GM12873 (cell line): ENCODE results near the gene TRABD.

ENCODE experiments used
- TF ChIP-seq, protein P1 (sequence below): IDR thresholded peaks from 2 replicates; pipeline ENCODE4 v1.5.1; 2012; ENCODE audit warnings: low read depth, mild to moderate bottlenecking, moderate library complexity, low read length, control low read depth; ENCODE audit not compliant: insufficient read depth; ENCODE audit errors: missing control alignments

The TRABD gene

DNA sequence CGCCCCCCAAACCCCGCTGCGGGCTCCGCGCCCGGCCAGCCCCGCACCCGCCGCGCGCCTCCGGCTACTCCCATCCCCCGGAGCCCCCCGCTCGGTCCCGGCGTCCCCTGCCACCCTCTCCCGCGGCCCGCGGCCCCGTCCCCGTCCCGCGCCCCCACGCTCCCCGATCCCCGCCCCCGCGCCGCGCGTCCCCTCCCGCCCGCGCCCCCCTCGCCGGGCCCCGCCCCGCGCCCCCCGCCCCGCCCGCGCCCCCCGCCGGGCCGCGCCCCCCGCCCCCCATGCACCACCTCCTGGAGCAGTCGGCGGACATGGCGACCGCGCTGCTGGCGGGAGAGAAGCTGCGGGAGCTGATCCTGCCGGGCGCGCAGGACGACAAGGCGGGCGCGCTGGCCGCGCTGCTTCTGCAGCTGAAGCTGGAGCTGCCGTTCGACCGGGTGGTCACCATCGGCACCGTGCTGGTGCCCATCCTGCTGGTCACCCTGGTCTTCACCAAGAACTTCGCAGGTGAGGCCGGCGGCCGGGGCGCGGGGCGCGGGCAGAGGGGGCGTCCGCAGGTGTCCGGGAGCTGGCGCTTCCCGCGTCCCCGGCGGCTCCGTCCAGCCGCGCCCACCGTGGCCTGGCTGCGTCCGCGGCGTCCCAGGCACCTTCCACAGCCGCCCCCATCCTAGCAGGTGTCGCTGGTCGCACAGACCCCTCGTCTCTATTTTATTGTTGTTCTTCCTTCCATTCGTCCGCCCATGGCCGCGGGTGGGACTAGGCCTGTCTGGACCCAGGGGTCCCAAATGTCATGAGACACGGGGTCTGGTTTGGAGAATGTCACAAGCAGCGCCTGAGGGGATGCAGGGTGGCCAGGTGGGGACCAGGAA is 15.0 kb upstream of the TRABD start, which contains the start of gene PANX2:
TSS of gene PANX2 (plus strand) at position 279 of the 866 bp plus-strand sequence. CDS start at position 279, 0 bp downstream.
- TF ChIP-seq, protein P1, sequence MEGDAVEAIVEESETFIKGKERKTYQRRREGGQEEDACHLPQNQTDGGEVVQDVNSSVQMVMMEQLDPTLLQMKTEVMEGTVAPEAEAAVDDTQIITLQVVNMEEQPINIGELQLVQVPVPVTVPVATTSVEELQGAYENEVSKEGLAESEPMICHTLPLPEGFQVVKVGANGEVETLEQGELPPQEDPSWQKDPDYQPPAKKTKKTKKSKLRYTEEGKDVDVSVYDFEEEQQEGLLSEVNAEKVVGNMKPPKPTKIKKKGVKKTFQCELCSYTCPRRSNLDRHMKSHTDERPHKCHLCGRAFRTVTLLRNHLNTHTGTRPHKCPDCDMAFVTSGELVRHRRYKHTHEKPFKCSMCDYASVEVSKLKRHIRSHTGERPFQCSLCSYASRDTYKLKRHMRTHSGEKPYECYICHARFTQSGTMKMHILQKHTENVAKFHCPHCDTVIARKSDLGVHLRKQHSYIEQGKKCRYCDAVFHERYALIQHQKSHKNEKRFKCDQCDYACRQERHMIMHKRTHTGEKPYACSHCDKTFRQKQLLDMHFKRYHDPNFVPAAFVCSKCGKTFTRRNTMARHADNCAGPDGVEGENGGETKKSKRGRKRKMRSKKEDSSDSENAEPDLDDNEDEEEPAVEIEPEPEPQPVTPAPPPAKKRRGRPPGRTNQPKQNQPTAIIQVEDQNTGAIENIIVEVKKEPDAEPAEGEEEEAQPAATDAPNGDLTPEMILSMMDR = no peak

DNA sequence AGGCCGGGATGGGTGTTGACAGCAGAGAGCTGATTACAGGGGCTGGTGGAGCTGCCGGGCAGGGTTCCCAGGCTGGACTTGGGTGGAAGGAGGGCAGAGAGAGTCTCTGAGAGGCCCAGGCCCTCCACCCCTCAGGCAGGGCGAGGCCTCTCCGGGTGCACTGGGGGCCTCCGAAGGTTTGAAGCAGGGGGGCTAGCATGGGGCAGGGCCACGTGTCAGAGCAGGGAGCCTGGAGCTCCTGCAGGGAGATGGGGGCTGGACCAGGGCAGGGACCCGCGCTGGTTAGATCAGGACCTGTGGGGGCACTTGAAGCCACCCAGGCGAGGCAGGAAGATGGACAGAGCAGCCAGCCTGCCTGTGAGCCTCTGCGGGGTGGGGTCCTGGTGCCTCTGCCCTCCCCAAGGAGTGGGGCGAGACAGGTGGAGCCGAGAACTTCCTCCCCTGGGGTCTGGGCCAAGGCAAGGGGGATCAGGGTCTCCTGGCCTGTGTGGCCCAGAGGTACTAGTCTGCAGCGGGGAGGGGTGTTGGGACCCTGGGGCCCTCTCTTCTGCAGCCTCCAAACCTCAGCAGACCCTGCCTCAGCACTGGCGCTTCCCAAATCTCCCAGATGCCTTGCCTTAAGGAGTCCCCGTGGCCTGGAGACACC is 14.3 kb upstream of the TRABD start:
- TF ChIP-seq, protein P1 = no peak

DNA sequence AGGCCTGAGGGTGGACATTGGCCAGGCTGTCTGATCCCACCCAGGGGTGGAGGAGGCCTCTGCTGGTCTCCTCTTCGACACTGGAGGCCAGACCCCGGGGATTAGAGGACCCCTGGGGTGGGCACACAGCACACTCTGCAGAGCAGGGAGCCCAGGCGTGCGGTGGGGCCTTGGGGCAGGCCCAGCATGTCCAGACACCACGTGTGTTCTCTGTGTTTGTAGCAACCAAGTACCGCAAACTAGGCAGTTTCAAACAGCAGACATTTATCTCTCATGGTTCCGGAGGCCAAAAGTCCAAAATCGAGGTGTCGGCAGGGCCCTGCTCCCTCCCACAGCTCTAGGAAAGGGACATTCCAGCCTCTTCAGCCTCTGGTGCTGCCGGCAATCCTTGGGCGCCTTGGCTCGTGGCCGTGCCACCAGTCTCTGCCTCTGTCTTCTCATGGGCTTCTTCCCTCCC is 13.7 kb upstream of the TRABD start:
- TF ChIP-seq, protein P1 = no peak

DNA sequence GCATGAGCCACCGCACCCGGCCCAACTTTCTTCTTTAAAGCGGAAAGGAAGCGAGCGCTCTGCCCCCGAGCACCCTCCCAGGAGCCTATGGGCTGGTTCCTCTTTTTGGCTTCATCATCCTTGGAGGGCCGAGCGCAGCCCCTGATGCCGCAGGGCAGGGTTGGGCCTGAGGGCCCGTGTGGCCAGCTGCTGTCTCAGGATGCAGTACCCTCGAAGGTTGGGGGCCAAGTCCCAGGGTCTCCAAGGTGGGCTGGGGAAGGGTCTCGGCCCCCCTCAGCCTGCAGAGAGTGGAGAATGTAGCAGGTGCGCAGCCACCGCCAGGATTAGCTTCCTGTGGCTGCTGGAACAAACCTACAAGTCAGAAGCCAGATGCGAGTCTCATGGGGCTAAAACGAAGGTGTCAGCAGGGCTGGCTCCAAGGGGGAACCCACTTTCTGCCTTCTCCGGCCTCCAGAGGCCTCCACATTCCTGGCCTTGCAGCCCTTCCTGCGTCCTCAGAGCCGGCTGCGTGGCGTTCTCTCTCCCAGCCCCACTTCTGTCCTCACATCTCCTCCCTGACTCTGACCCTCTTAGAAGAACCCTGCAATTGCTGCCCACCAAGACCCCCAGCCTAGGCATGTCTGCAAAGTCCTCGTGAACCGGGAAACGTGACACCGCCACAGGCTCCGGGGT is 12.3 kb upstream of the TRABD start:
- TF ChIP-seq, protein P1 = no peak

DNA sequence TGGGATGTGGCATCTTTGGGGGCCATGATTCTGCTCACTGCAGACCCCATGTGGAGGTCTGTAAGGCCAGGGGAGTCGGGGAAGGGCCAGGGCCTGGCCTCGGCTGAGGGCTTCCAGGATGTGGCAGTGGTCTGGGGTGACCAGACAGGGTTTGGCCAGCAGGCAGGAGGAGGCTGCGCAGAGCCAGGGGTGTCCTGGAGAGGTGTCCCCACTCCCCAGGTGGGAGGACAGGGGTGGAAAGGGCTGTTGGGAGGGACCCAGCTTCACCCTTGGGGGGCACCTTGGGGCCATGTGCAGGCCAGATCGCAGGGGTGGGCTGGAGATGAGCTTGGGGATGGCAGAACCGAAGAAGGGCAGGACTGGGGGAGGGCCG is 11.7 kb upstream of the TRABD start:
- TF ChIP-seq, protein P1 = no peak

DNA sequence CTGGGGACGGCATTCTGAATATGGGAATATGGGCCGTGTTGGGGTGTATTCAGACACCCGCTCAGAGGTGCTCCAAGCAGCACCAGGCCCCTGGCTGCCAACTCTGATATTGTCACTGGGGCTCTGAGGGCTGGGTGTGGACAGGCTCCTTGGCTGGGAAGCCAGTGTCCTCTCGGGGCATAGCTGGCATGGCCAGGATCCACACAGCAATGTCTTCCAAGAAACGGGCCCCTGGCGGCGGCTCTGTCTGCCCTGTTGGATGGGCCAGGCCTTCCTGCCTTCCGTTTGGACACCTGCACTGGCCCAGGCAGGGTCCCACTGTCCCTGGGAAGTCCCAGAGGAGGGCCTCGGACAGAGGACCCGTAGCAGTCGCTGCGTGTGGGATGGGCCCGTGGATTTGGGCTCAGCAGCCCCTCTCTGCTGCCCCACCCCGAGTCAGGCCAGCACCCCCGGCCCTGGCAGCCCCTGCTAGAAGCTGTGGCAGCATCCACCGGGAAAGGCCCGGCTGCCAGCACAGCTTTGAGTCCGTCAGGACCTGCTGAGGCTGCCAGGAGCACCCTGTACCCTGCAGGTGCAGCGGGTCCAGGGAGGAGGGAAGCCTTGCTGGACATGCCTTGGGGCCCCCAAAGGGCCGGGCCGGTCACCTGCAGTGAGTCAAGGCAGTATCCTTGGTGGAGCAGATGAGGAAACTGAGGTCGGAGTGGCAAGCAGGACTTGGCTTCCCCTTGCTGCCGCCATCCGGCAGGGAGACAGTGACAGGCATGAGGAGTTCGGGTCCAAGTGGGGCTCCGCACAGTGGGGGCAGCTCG is 11.1 kb upstream of the TRABD start:
- TF ChIP-seq, protein P1 = no peak

DNA sequence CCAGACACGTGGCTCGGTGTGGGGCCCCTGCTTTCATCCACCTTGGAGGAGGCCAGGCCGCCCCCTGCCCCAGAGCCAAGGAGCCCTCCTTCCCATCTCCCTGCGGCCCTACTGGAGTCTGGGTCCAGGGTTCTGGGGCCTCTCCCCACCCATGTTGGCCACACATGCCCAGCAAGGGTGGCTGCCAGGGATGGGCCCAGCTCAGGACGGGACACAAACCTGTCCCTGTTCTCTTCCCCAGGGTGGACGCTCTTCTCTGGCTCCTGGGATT is 10.6 kb upstream of the TRABD start:
- TF ChIP-seq, protein P1 = no peak
